Measurements from ENCODE around the gene SETX. TPM values are rescaled to one million over a fixed set of nuclear protein-coding genes. Genes with fewer than 3 reads are reported as not detected.

Gene SETX
- total RNA-seq, 1 experiment from 2014 or later, result 16.5 TPM

- H3K4me3 ChIP-seq, result no peak overlapping the region
- no peaks in the 10 kb centered on the region for H3K9me3 ChIP-seq
- DNase-seq, result no peak
Measured at GRCh38 chr9:132366481-132366880, 11.7 kb upstream of the SETX start.

GRCh38 chr9:132365986-132366385 is 11.2 kb upstream of the SETX start:
- no peaks in the 10 kb centered on the region for H3K27me3 ChIP-seq
- H3K4me3 ChIP-seq, result no peak overlapping the region
- DNase-seq, result no peak
- no peaks in the 10 kb centered on the region for H3K36me3 ChIP-seq
- no peaks in the 10 kb centered on the region for H3K9me3 ChIP-seq

More at GRCh38 chr9:132366481-132366880, 11.7 kb upstream of the SETX start:
- Histone ChIP-seq H3K36me3 (no peaks in the 10 kb centered on the region), H3K27me3 (no peaks in the 10 kb centered on the region)

- no peaks in the 10 kb centered on the region for H3K9me3 ChIP-seq
- no peak overlapping the region for H3K4me3 ChIP-seq
- DNase-seq, result no peak
- no peaks in the 10 kb centered on the region for H3K36me3 ChIP-seq
- H3K27me3 ChIP-seq, result no peaks in the 10 kb centered on the region
Measured at GRCh38 chr9:132364068-132364467, 9.3 kb upstream of the SETX start.

- Histone ChIP-seq H3K36me3 (peaks cover 14% of the 10 kb centered on the region), H3K9me3 (no peaks in the 10 kb centered on the region), H3K4me3 (no peak overlapping the region), H3K27me3 (no peaks in the 10 kb centered on the region)
- DNase-seq, result no peak
Measured at GRCh38 chr9:132357764-132358163, 3.0 kb upstream of the SETX start.

- no peak for DNase-seq
- no peaks in the 10 kb centered on the region for H3K9me3 ChIP-seq
- no peak overlapping the region for H3K4me3 ChIP-seq
- H3K36me3 ChIP-seq, result peaks cover 27% of the 10 kb centered on the region
- H3K27me3 ChIP-seq, result no peaks in the 10 kb centered on the region
Measured at GRCh38 chr9:132356324-132356924, 1.6 kb upstream of the SETX start.

- no peak overlapping the region for H3K4me3 ChIP-seq
- H3K9me3 ChIP-seq, result no peaks in the 10 kb centered on the region
- no peak for DNase-seq
- H3K36me3 ChIP-seq, result peaks cover 65% of the 10 kb centered on the region
- no peaks in the 10 kb centered on the region for H3K27me3 ChIP-seq
Measured at GRCh38 chr9:132351404-132352045, 3.3 kb downstream of the SETX start.

- Histone ChIP-seq H3K36me3 (peaks cover 72% of the 10 kb centered on the region), H3K9me3 (no peaks in the 10 kb centered on the region), H3K4me3 (no peak overlapping the region), H3K27me3 (no peaks in the 10 kb centered on the region)
- no peak for DNase-seq
Measured at GRCh38 chr9:132350861-132351315, 3.9 kb downstream of the SETX start.

- DNase-seq, result no peak
- Histone ChIP-seq H3K4me3 (no peak overlapping the region), H3K9me3 (no peaks in the 10 kb centered on the region), H3K27me3 (no peaks in the 10 kb centered on the region), H3K36me3 (peaks cover 88% of the 10 kb centered on the region)
Measured at GRCh38 chr9:132348676-132349075, 6.1 kb downstream of the SETX start.

- DNase-seq, result no peak
- no peak overlapping the region for H3K4me3 ChIP-seq
- no peaks in the 10 kb centered on the region for H3K27me3 ChIP-seq
- no peaks in the 10 kb centered on the region for H3K9me3 ChIP-seq
- peaks cover 87% of the 10 kb centered on the region for H3K36me3 ChIP-seq
Measured at GRCh38 chr9:132346177-132346576, 8.6 kb downstream of the SETX start.

- DNase-seq, result no peak
- Histone ChIP-seq H3K4me3 (no peak overlapping the region), H3K27me3 (no peaks in the 10 kb centered on the region), H3K36me3 (peaks cover 79% of the 10 kb centered on the region), H3K9me3 (no peaks in the 10 kb centered on the region)
Measured at GRCh38 chr9:132341177-132341840, 13.5 kb downstream of the SETX start.

GRCh38 chr9:132334364-132334763 is 20.4 kb downstream of the SETX start:
- Histone ChIP-seq H3K9me3 (no peaks in the 10 kb centered on the region), H3K27me3 (no peaks in the 10 kb centered on the region), H3K36me3 (peaks cover 76% of the 10 kb centered on the region), H3K4me3 (no peak overlapping the region)
- DNase-seq, result no peak

GRCh38 chr9:132333556-132333955 is 21.2 kb downstream of the SETX start:
- no peak for DNase-seq
- Histone ChIP-seq H3K4me3 (no peak overlapping the region), H3K9me3 (no peaks in the 10 kb centered on the region), H3K27me3 (no peaks in the 10 kb centered on the region), H3K36me3 (peaks cover 78% of the 10 kb centered on the region)

- no peak overlapping the region for H3K4me3 ChIP-seq
- DNase-seq, result no peak
- peaks cover 81% of the 10 kb centered on the region for H3K36me3 ChIP-seq
- H3K9me3 ChIP-seq, result no peaks in the 10 kb centered on the region
- no peaks in the 10 kb centered on the region for H3K27me3 ChIP-seq
Measured at GRCh38 chr9:132328580-132328979, 26.2 kb downstream of the SETX start.

- Histone ChIP-seq H3K36me3 (peaks cover 86% of the 10 kb centered on the region), H3K9me3 (no peaks in the 10 kb centered on the region)
- DNase-seq, result no peak
Measured at GRCh38 chr9:132327537-132327936, 27.2 kb downstream of the SETX start.

GRCh38 chr9:132324425-132324824 is 30.4 kb downstream of the SETX start:
- Histone ChIP-seq H3K27me3 (no peaks in the 10 kb centered on the region), H3K36me3 (peaks cover 75% of the 10 kb centered on the region), H3K4me3 (no peak overlapping the region), H3K9me3 (no peaks in the 10 kb centered on the region)
- DNase-seq, result no peak

More at GRCh38 chr9:132327537-132327936, 27.2 kb downstream of the SETX start:
- Histone ChIP-seq H3K4me3 (no peak overlapping the region), H3K27me3 (no peaks in the 10 kb centered on the region)

GRCh38 chr9:132319421-132320110 is 35.2 kb downstream of the SETX start:
- peaks cover 68% of the 10 kb centered on the region for H3K36me3 ChIP-seq
- H3K9me3 ChIP-seq, result no peaks in the 10 kb centered on the region
- no peak overlapping the region for H3K4me3 ChIP-seq
- no peaks in the 10 kb centered on the region for H3K27me3 ChIP-seq
- DNase-seq, result no peak

- Histone ChIP-seq H3K9me3 (no peaks in the 10 kb centered on the region), H3K4me3 (no peak overlapping the region), H3K27me3 (no peaks in the 10 kb centered on the region), H3K36me3 (peaks cover 80% of the 10 kb centered on the region)
- no peak for DNase-seq
Measured at GRCh38 chr9:132312873-132313272, 41.9 kb downstream of the SETX start.
